Amygdala (tissue), 56 donors: ENCODE measurements around the gene MIPEP.

Experiments
- DNase-seq, 56 donors: peaks; one replicate each; lab custom pipeline; 2025; lab: John Stamatoyannopoulos, UW

MIPEP gene

GRCh38 chr13:23724196-23724970 is 164.8 kb downstream of the MIPEP start:
- DNase-seq: no peak

GRCh38 chr13:23723471-23723870 is 165.7 kb downstream of the MIPEP start:
- no peak for DNase-seq

GRCh38 chr13:23722726-23723453 is 166.3 kb downstream of the MIPEP start:
- no peak for DNase-seq

- DNase-seq: no peak
Observed at GRCh38 chr13:23718996-23719395, 170.2 kb downstream of the MIPEP start.

- no peak for DNase-seq
Observed at GRCh38 chr13:23716401-23716800, 172.8 kb downstream of the MIPEP start.

GRCh38 chr13:23715762-23716235 is 173.4 kb downstream of the MIPEP start:
- DNase-seq: no peak

GRCh38 chr13:23715092-23715761 is 174.0 kb downstream of the MIPEP start:
- DNase-seq: no peak

GRCh38 chr13:23714672-23715071 is 174.5 kb downstream of the MIPEP start:
- no peak for DNase-seq

GRCh38 chr13:23711355-23711754 is 177.8 kb downstream of the MIPEP start:
- DNase-seq: no peak

GRCh38 chr13:23710366-23710765 is 178.8 kb downstream of the MIPEP start:
- DNase-seq: no peak

GRCh38 chr13:23709536-23709935 is 179.7 kb downstream of the MIPEP start:
- DNase-seq: no peak

GRCh38 chr13:23707674-23708073 is 181.5 kb downstream of the MIPEP start:
- DNase-seq: no peak

- no peak for DNase-seq
Observed at GRCh38 chr13:23705583-23705982, 183.6 kb downstream of the MIPEP start.

- DNase-seq: no peak
Observed at GRCh38 chr13:23703246-23703860, 185.8 kb downstream of the MIPEP start.

- no peak for DNase-seq
Observed at GRCh38 chr13:23701636-23702035, 187.6 kb downstream of the MIPEP start.

GRCh38 chr13:23701186-23701585 is 188.0 kb downstream of the MIPEP start:
- DNase-seq: no peak

- DNase-seq: no peak
Observed at GRCh38 chr13:23699271-23699670, 189.9 kb downstream of the MIPEP start.

GRCh38 chr13:23697772-23698313 is 191.4 kb downstream of the MIPEP start:
- no peak for DNase-seq

- DNase-seq: no peak
Observed at GRCh38 chr13:23696610-23697009, 192.6 kb downstream of the MIPEP start.

- DNase-seq: no peak
Observed at GRCh38 chr13:23695711-23696464, 193.3 kb downstream of the MIPEP start.
